IMR-90 (cell line): ENCODE results near the gene MEGF10. TPM values are rescaled to one million over a fixed set of nuclear protein-coding genes. Genes with fewer than 3 reads are reported as not detected.

Source experiments
- ATAC-seq: fragments of 200-7000 bp; cut with Tn5 transposase; 2 replicates; pipeline ENCODE4 v1.9.1; 2020; ENCODE audit warnings: low read depth, mild to moderate bottlenecking, moderate library complexity
- BruUV-seq: library from RNA; stranded (reverse); fragments of 400-500 nt; replicated peaks from 2 replicates; lab custom pipeline; 2021; lab: Mats Ljungman, UMichigan
- CTCF ChIA-PET: fragments of 300-600 bp; formaldehyde crosslinking; extraction: SDS; loops from one replicate; lab custom pipeline; 2021; ENCODE audit warnings: antibody characterized with exemption; lab: Yijun Ruan, JAX
- POLR2A ChIA-PET: fragments of 300-600 bp; sonication (Branson Sonifier 250); formaldehyde crosslinking; loops from one replicate; lab custom pipeline; 2022; ENCODE audit warnings: antibody characterized with exemption; ENCODE audit not compliant: unreplicated experiment; lab: Charles Lee
- DNase-seq: peaks from one replicate; pipeline ENCODE4 v3.0.0; 2013
- H2AFZ ChIP-seq: replicated peaks from 2 replicates; pipeline ENCODE3; 2013; ENCODE audit warnings: low read length, mild to moderate bottlenecking; ENCODE audit not compliant: poor library complexity
- H2AK5ac ChIP-seq: 2 replicates; pipeline ENCODE4 v1.6.1; 2013; ENCODE audit warnings: low read depth, low read length, inconsistent platforms
- H2AK9ac ChIP-seq: replicated peaks from 2 replicates; pipeline ENCODE3; 2013; ENCODE audit warnings: mild to moderate bottlenecking, low read depth, low read length, moderate library complexity; ENCODE audit not compliant: poor library complexity
- H2BK120ac ChIP-seq: 2 replicates; pipeline ENCODE4 v1.6.1; 2013; ENCODE audit warnings: low read depth, low read length, inconsistent platforms
- H2BK15ac ChIP-seq: 3 replicates; pipeline ENCODE4 v1.6.1; 2013; ENCODE audit warnings: low read depth, low read length, inconsistent platforms
- H2BK20ac ChIP-seq: 2 replicates; pipeline ENCODE4 v1.6.1; 2013; ENCODE audit warnings: low read depth, mild to moderate bottlenecking, inconsistent platforms, low read length, moderate library complexity
- H2BK5ac ChIP-seq: 2 replicates; pipeline ENCODE4 v1.6.1; 2013; ENCODE audit warnings: mild to moderate bottlenecking, low read depth, low read length, inconsistent platforms; ENCODE audit not compliant: poor library complexity, severe bottlenecking
- H3K14ac ChIP-seq: replicated peaks from 2 replicates; pipeline ENCODE4 v1.6.1; 2013; ENCODE audit warnings: low read depth, low read length, inconsistent platforms
- H3K18ac ChIP-seq: 2 replicates; pipeline ENCODE4 v1.6.1; 2013; ENCODE audit warnings: low read depth, low read length, control low read depth
- H3K23ac ChIP-seq: 2 replicates; pipeline ENCODE4 v1.6.1; 2013; ENCODE audit warnings: low read depth, low read length, inconsistent platforms
- H3K27ac ChIP-seq: 2 replicates; pipeline ENCODE4 v1.5.1; 2013; ENCODE audit warnings: mild to moderate bottlenecking, control low read depth, low read length; ENCODE audit not compliant: insufficient read depth
- H3K27me3 ChIP-seq: 2 replicates; pipeline ENCODE4 v1.6.1; 2013; ENCODE audit warnings: low read length; ENCODE audit not compliant: control insufficient read depth, insufficient read depth
- H3K36me3 ChIP-seq: 2 replicates; pipeline ENCODE4 v1.6.1; 2013; ENCODE audit warnings: low read length, mixed read lengths; ENCODE audit not compliant: control insufficient read depth, insufficient read depth
- H3K4ac ChIP-seq: 2 replicates; pipeline ENCODE4 v1.6.1; 2013; ENCODE audit warnings: low read depth, low read length, inconsistent platforms
- H3K4me1 ChIP-seq: 2 replicates; pipeline ENCODE4 v1.6.1; 2013; ENCODE audit warnings: low read length, mixed read lengths; ENCODE audit not compliant: control insufficient read depth, insufficient read depth
- H3K4me2 ChIP-seq: 2 replicates; pipeline ENCODE4 v1.6.1; 2013; ENCODE audit warnings: low read depth, mild to moderate bottlenecking, control low read depth, low read length, moderate library complexity
- H3K4me3 ChIP-seq: 2 replicates; pipeline ENCODE4 v1.5.1; 2013; ENCODE audit warnings: low read depth, mild to moderate bottlenecking, control low read depth, low read length, moderate library complexity; ENCODE audit not compliant: insufficient read depth
- H3K56ac ChIP-seq: 2 replicates; pipeline ENCODE4 v1.6.1; 2013; ENCODE audit warnings: low read length, inconsistent platforms; ENCODE audit not compliant: insufficient read depth; ENCODE audit errors: extremely low read depth
- H3K79me1 ChIP-seq, 2 experiments: 2 replicates each; pipeline ENCODE4 v1.6.1; 2013; ENCODE audit warnings: low read length in 2 of 2, inconsistent platforms in 1 of 2, low read depth in 1 of 2
- H3K9ac ChIP-seq: 2 replicates; pipeline ENCODE4 v1.6.1; 2013; ENCODE audit warnings: low read depth, low read length, control low read depth
- H3K9me1 ChIP-seq: 2 replicates; pipeline ENCODE4 v1.6.1; 2013; ENCODE audit warnings: low read length, inconsistent platforms; ENCODE audit not compliant: insufficient read depth
- H3K9me3 ChIP-seq: 2 replicates; pipeline ENCODE4 v1.6.1; 2013; ENCODE audit warnings: low read length; ENCODE audit not compliant: control insufficient read depth, insufficient read depth
- H4K20me1 ChIP-seq: 2 replicates; pipeline ENCODE4 v1.6.1; 2013; ENCODE audit warnings: low read length, inconsistent platforms; ENCODE audit not compliant: insufficient read depth
- H4K5ac ChIP-seq: 2 replicates; pipeline ENCODE4 v1.6.1; 2013; ENCODE audit warnings: mild to moderate bottlenecking, low read depth, low read length, control low read depth
- H4K8ac ChIP-seq, 2 experiments: 2 replicates each; pipeline ENCODE4 v1.6.1; 2013; ENCODE audit warnings: low read depth in 2 of 2, low read length in 2 of 2, control low read depth in 1 of 2, inconsistent platforms in 1 of 2
- H4K91ac ChIP-seq: 2 replicates; pipeline ENCODE4 v1.6.1; 2013; ENCODE audit warnings: low read depth, low read length, inconsistent platforms; ENCODE audit not compliant: insufficient read depth
- BHLHE40 ChIP-seq: fragments of 150-350 bp; IDR thresholded peaks from 2 replicates; pipeline ENCODE4 v1.6.1; 2016; ENCODE audit warnings: mild to moderate bottlenecking, low read depth, low read length
- CEBPB ChIP-seq: IDR thresholded peaks from 2 replicates; pipeline ENCODE4 v1.6.1; 2012; ENCODE audit warnings: low read depth, low read length, improper control_type of control experiment
- CHD1 ChIP-seq: IDR thresholded peaks from 2 replicates; pipeline ENCODE4 v1.6.1; 2012; ENCODE audit warnings: low read depth, low read length, improper control_type of control experiment
- CTCF ChIP-seq: conservative IDR thresholded peaks from 2 replicates; pipeline ENCODE4 v1.5.1; 2012; ENCODE audit warnings: mild to moderate bottlenecking, low read depth, low read length, improper control_type of control experiment
- ELK1 ChIP-seq: fragments of 150-350 bp; IDR thresholded peaks from 2 replicates; pipeline ENCODE4 v1.6.1; 2016; ENCODE audit warnings: low read depth, mild to moderate bottlenecking, low read length, moderate library complexity, borderline replicate concordance
- FOS ChIP-seq: fragments of 150-350 bp; IDR thresholded peaks from 2 replicates; pipeline ENCODE4 v1.6.1; 2016; ENCODE audit warnings: low read depth, low read length
- MAFK ChIP-seq: IDR thresholded peaks from 2 replicates; pipeline ENCODE4 v1.6.1; 2012; ENCODE audit warnings: low read depth, low read length, improper control_type of control experiment
- MAZ ChIP-seq: IDR thresholded peaks from 2 replicates; pipeline ENCODE4 v1.6.1; 2012; ENCODE audit warnings: low read depth, mild to moderate bottlenecking, low read length, improper control_type of control experiment, moderate library complexity, borderline replicate concordance
- MXI1 ChIP-seq: IDR thresholded peaks from 2 replicates; pipeline ENCODE4 v1.6.1; 2012; ENCODE audit warnings: low read depth, mild to moderate bottlenecking, low read length, moderate library complexity, borderline replicate concordance
- NFE2L2 ChIP-seq: fragments of 150-350 bp; IDR thresholded peaks from 2 replicates; pipeline ENCODE4 v1.6.1; 2016; ENCODE audit warnings: low read depth, mild to moderate bottlenecking, low read length
- POLR2A ChIP-seq: IDR thresholded peaks from 2 replicates; pipeline ENCODE4 v1.6.1; 2012; ENCODE audit warnings: mild to moderate bottlenecking, low read depth, low read length
- RAD21 ChIP-seq: IDR thresholded peaks from 2 replicates; pipeline ENCODE4 v1.6.1; 2012; ENCODE audit warnings: low read length, improper control_type of control experiment
- RCOR1 ChIP-seq: IDR thresholded peaks from 2 replicates; pipeline ENCODE4 v1.6.1; 2012; ENCODE audit warnings: mild to moderate bottlenecking, low read length, improper control_type of control experiment; ENCODE audit not compliant: insufficient replicate concordance
- RFX5 ChIP-seq: IDR thresholded peaks from 2 replicates; pipeline ENCODE4 v1.8.0; 2012; ENCODE audit warnings: low read depth, mild to moderate bottlenecking, low read length, moderate library complexity
- SMC3 ChIP-seq: fragments of 150-350 bp; IDR thresholded peaks from 2 replicates; pipeline ENCODE4 v1.6.1; 2016; ENCODE audit warnings: low read depth, mild to moderate bottlenecking, antibody characterized with exemption, low read length, moderate library complexity
- WGBS, 2 experiments: methylation state at CpG; one replicate each; pipeline versions ENCODE4 v1.1.5 to v1.1.7; 2013; ENCODE audit warnings: missing lambda C conversion rate in 2 of 2; ENCODE audit not compliant: insufficient read length in 1 of 2; ENCODE audit errors: extremely low coverage in 2 of 2; 5-methylcytosine and 5-hydroxymethylcytosine counted together
- dilution Hi-C: fragments of 300-500 bp; cut with HindIII; formaldehyde crosslinking; loops from one replicate; pipeline ENCODE4 v1.14.3; 2018; ENCODE audit warnings: low sequenced_read_pairs; ENCODE audit not compliant: unreplicated experiment
- in situ Hi-C: fragments of 300-500 bp; cut with MboI; formaldehyde crosslinking; loops from 3 replicates; pipeline ENCODE4 v1.14.3; 2019; ENCODE audit warnings: low sequenced_read_pairs, inconsistent platforms, mixed read lengths
- intact Hi-C: fragments of 100-400 bp; cut with micrococcal nuclease; formaldehyde crosslinking; loops from 2 replicates; pipeline ENCODE4 v1.10.0; 2022
- polyA plus RNA-seq, 3 experiments: library from polyadenylated mRNA; depleted of rRNA; stranded (reverse); fragments of >200 nt; gene quantifications; 2 replicates each; pipeline ENCODE4 v1.2.3, GENCODE V29; 2012; ENCODE audit warnings: low replicate concordance in 1 of 3
- total RNA-seq: library from RNA; depleted of rRNA; stranded (reverse); fragments of >200 nt; gene quantifications from 2 replicates; pipeline ENCODE4 v1.2.3, GENCODE V29; 2012
- TF ChIP-seq, protein P1 (sequence below): fragments of 150-350 bp; IDR thresholded peaks from 2 replicates; pipeline ENCODE4 v1.6.1; 2017; ENCODE audit warnings: mild to moderate bottlenecking, antibody characterized with exemption, low read length, low read depth

Gene MEGF10
- total and polyA plus RNA-seq, 2 of the 4 experiments (the other 2 are of a cell fraction): not detected

DNA sequence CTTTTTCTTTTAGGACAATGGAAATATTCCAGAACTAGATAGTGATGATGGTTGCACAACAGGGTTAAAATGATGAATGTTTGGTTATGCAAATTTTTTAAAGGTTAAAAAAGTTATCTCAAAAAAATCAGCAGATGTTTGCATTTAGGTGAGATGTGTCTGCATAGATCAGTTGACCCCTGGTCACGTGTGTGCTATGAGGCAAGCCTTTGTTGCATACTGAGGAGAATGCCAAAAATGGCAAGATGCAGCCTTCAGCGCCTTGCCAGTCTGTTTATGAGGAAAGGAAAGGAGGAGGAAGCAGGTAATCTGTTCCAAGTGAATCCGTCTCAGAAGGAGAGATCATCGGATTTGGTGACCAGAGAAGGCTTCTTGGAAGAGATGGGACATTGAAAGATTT is 11.9 kb downstream of the MEGF10 start:
- in situ Hi-C loops: no loop called here
- no peak overlapping the region for H2AFZ ChIP-seq
- no peak overlapping the region for H3K23ac ChIP-seq
- H3K36me3 ChIP-seq: no peaks in the 10 kb centered on the region
- no peak overlapping the region for H3K27ac ChIP-seq
- H3K18ac ChIP-seq: no peak overlapping the region
- H3K4me2 ChIP-seq: no peak overlapping the region
- no peak overlapping the region for H2AK9ac ChIP-seq
- H2BK5ac ChIP-seq: no peak overlapping the region
- intact Hi-C loops: no loop called here
- 33% methylated on average over 4 of the region's 4 CpGs; no CpG with 5 or more reads in 1 of the 2 experiments for WGBS, 2 experiments
- H3K14ac ChIP-seq: no peak overlapping the region
- H3K4ac ChIP-seq: no peak overlapping the region
- H3K9me3 ChIP-seq: no peaks in the 10 kb centered on the region
- H2BK120ac ChIP-seq: no peak overlapping the region
- no peaks in the 10 kb centered on the region for H3K9me1 ChIP-seq
- POLR2A ChIA-PET: no interaction called here
- dilution Hi-C loops: no loop called here
- H3K4me3 ChIP-seq: no peak overlapping the region
- ATAC-seq: no peak
- H4K20me1 ChIP-seq: no peaks in the 10 kb centered on the region
- no peak overlapping the region for H2BK15ac ChIP-seq
- no peaks in the 10 kb centered on the region for H3K4me1 ChIP-seq
- CTCF ChIA-PET: no interaction called here
- BruUV-seq: no TSS peak
- no peak overlapping the region for H3K9ac ChIP-seq
- H4K91ac ChIP-seq: no peak overlapping the region
- H3K27me3 ChIP-seq: peaks cover 20% of the 10 kb centered on the region
- no peaks in the 10 kb centered on the region for H3K79me1 ChIP-seq
- H3K56ac ChIP-seq: no peak overlapping the region
- H4K8ac ChIP-seq: no peak overlapping the region
- H4K5ac ChIP-seq: no peak overlapping the region
- no peak for TF ChIP-seq CHD1
- TF ChIP-seq CTCF: no peak
- no peak for TF ChIP-seq RAD21
- TF ChIP-seq CEBPB: no peak
- no peak for TF ChIP-seq ELK1
- TF ChIP-seq FOS: no peak
- no peak for TF ChIP-seq RCOR1
- no peak for TF ChIP-seq POLR2A
- no peak for TF ChIP-seq MXI1
- TF ChIP-seq MAZ: no peak
- TF ChIP-seq SMC3: no peak
- TF ChIP-seq, protein P1, sequence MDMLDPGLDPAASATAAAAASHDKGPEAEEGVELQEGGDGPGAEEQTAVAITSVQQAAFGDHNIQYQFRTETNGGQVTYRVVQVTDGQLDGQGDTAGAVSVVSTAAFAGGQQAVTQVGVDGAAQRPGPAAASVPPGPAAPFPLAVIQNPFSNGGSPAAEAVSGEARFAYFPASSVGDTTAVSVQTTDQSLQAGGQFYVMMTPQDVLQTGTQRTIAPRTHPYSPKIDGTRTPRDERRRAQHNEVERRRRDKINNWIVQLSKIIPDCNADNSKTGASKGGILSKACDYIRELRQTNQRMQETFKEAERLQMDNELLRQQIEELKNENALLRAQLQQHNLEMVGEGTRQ: no peak
- no peak for TF ChIP-seq NFE2L2
- TF ChIP-seq BHLHE40: no peak
- TF ChIP-seq MAFK: no peak
- no peak for TF ChIP-seq RFX5
- H2AK5ac ChIP-seq: no peak overlapping the region
- H2BK20ac ChIP-seq: no peak overlapping the region
- no peak for DNase-seq
